ENCODE results near the gene EEF2K.
A peak's percentile ranks its signal among the peaks of the same experiment; 100 is the strongest.

The EEF2K gene

DNA sequence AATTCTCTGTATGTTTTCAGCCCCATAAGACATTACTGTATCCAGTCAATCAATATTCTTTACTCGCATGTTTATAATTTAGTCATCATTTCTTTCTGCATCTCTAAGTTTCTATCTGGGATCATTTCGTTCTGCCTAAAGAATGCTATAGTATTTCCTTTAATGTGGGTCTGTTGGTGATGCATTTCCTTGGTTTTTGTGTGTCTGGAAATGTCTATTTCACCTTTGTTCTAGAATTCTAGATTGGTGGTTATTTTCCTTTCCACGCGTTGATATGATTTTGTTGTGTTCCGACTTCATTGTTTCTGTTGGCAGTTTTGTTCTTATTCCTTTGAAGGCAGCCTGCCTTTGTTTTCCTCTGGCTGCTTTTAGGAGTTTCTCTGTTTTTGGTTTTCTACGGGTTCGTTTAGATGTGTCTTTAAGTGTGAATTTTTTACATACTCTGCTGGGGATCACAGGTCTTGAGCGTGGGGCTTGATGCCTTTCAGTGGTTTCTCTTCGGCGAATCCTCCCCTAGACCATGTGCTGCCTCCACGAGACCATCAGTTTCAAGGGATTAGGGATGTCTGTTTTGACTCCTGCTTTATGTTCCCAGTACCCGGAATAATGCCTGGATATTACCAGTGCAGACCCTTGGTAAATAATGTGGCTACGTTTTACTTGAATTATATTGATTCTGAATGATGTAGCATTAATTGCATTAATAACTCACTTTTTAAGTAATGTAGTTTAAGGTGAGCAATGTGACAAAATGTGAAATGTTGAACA, 114.7 kb downstream of the EEF2K start:
- peak; percentile 16 for DNase-seq

- DNase-seq = peak; percentile 73
Observed at GRCh38 chr16:22321340-22322001, 115.4 kb downstream of the EEF2K start.

DNA sequence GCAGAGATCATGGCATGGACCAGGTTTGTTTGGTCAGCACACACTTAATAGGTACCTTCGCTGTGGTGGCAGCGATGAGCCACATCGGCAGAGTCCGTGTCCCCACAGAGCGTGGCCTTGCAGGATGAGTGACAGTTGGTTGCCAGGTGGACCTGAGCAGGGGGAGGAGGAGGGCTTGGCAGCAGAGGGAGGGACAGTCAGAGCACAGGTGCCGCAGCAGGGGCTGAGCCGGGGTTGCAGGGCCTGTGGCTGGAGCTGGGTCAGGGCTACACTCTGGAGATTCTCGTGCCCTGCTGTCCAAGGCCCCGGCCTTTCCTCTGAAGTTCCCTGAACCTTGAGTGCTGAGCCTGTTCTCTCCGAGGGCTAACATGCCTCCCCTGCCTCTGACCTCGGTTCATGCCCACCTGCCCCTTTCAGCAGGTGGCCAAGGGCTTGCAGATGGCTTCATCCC, 116.0 kb downstream of the EEF2K start:
- DNase-seq = peak; percentile 17

DNA sequence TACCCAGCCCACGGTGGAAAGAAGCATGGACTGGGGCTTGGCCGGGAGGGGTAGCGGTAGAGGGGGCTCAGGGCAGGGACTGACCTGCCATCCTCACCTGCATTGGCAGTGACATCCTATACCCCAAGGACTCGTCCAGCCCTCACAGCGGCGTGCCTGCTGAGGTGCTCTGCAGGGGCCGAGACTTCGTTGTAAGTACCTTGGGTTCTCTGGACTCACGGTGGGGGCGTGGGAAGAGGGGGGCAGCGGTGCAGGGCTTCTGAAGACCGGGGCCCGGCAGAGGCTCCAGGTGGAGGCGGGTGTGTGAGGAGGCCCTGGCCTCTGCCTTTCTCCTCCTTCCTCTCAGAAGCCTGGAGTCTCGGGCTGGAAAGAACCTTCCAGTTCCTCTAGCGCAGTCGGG, 116.7 kb downstream of the EEF2K start:
- DNase-seq = peak; percentile 16

DNA sequence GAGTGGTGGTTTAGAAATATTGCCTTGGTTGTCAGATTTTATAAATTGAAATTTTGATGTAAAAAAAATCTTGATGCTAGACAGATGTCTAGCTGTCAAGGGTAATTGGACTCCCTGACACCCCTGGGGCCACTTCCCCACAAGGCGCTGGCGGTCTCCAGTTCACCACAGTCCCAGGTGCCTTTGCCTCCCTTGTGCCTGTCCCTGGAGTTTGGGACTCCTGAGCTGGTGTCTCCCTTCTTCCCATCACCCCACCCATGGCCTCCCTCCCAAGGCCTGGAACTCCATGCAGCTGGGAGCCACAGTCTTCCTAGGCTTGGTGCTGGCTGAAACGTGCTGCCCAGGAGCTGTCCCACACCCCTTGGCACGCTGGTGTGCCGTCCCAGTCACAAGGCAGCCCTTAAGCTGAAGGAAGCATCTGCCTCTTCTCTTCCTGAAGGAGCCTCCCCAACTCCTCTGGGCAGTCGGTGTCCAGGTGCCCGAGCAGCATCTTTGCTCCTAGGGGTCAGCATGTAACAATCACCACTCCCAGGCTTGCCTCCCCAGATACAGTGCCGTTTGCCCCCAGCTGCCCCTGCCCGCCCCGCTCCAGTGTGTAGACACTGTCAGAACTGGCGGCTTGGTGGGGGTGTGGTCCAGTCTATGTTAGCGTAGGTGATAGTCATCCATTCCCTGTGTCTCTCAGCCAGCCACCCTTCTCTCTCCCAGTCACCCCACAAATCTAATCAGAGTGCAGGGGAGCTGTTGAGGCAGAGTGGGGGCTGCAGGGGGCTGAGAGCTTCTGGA, 117.3 kb downstream of the EEF2K start:
- DNase-seq = peak; percentile 19

GRCh38 chr16:22323959-22324786, 118.1 kb downstream of the EEF2K start:
- no peak for DNase-seq

GRCh38 chr16:22324787-22325597, 118.9 kb downstream of the EEF2K start:
- DNase-seq = peak; percentile 20

- DNase-seq = peak; percentile 19
Observed at GRCh38 chr16:22325598-22326368, 119.7 kb downstream of the EEF2K start.

DNA sequence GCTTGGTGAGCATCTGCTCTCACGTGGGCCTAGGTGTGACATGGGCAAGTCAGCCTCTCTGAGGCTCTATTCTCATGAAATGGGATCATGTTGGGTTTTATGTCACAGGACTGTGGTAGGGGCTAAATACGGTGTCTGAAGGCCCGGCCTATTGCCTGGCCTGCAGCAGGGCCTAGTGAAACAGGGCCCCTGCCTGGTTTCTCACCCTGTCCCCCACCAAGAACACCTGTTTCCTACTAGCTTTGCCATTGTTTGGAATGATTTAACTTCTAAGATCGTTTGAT, 120.2 kb downstream of the EEF2K start:
- no peak for DNase-seq

DNA sequence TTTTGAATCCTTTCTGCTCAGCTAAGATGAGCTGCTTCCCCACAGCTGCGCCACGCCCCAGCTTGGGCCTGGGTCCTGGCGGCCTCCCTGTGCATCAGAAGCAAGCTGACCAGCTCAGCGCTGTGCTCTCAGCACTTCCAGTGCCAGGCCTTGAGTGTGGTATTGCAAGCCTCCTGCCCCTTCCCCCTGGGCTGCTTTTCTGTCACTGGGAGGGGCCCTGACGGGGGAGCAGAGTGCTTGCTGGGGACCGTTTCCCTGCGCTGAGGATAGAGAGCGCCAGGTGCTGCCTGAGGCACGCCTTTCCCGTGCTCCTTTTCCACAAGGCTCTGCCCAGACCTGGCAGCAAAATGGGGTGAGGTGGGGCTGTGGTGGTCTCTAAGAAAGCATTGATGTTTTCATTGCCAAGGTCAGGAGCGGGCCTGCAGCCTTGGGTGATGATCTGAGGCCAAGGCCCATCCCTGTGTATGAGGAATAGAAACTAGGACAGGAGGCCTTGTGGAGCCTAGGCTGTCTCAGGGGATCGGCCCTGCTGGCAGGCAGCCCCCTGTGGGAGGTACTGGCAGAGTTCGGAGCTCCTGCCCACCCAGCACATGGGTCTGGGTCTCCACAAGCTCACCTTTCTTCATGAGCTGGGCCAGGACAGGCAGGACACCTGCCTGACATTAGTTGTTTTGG, 120.8 kb downstream of the EEF2K start:
- peak; percentile 18 for DNase-seq

DNA sequence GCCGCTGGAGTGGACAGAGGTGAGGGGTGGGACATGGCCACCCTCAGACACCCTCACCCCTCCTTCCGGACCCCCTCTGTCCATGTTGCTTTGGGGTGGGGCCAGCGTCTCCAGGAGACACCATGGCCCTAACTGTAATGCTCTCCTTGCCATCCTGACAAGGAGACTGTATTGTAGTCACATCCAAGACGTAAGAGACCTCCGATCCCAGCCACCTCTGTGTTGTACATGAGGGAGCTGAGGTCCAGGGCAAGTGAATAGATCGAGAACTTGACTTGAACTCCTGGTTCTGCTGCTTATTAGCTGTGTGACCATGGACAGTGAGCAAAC, 121.3 kb downstream of the EEF2K start:
- DNase-seq = peak; percentile 17

DNA sequence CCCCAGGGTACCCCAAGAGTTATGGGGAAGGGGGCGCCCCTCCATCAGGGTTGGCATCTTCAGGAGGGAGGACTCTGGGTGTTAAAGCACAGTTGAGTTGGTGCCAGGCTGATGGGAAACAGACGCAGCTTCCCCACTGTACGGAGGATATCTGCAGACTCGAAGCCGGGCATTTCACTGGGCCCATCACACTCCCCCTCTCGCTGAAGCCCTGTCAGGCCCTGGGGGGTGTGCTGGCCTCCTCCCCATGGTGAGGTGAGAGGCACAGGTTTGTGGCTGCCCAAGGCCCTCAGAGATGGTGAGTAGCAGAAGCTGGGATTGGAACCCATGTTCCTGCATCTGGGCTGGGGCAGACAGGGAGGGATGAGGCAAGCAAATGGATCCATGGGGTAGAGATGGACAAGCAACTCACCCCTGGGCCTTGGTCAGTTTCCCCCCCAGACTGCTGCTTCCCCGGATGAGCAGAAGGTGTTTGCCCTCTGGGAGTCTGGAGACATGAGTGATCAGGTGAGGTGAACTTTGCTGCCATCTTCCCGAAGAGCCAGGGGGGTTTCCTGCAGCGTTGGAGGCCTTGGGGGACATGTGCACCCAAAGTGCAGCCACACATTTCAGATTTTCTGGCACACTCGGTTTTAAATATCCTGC, 122.1 kb downstream of the EEF2K start:
- peak; percentile 15 for DNase-seq

- DNase-seq = peak; percentile 18
Observed at GRCh38 chr16:22329199-22329695, 123.2 kb downstream of the EEF2K start.

DNA sequence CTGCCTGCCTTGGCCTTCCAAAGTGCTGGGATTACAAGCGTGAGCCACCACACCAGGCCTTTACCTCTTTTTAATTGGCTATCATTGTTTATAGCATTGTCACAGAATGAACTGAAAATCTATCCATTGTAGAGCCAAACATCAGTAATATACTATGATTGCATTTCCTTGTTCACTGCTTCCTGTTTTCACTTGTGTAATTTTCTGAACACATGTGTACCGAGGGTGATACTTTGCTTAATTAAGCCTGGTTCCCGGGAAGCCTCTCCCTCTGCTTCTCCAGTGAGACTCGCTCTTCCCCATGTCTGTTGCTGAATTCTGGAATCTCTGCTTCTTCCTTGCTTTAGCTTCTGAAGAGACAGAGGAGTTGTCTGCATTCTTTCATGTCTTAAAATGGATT, 124.2 kb downstream of the EEF2K start:
- no peak for DNase-seq

DNA sequence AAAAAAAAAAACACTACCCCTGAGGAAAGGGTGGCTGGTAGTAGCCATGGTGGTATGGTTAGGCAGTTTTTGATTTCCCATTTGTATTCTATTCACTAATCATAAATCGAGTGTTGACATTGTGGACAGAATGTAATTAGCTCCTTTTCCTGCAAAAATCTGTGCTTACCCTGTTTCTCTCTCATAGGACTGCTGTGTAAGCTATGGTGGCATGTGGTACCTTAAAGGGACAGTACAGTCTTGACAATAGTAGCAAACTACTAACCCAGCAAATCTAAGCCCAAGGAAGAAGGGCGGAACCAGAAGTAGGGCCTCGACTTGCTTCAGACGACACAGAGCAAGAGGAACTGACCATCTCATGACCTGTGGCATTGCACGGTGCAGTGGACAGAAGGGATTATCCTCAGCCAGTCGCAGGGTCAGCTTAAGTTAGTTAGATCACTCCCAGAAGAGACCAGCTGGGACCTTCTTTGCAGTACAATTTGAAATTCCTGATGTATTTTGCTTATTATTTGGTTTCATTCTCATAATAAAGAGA, 127.4 kb downstream of the EEF2K start:
- DNase-seq = no peak

GRCh38 chr16:22335668-22336246, 129.7 kb downstream of the EEF2K start:
- no peak for DNase-seq

GRCh38 chr16:22336581-22336980, 130.5 kb downstream of the EEF2K start:
- DNase-seq = no peak

DNA sequence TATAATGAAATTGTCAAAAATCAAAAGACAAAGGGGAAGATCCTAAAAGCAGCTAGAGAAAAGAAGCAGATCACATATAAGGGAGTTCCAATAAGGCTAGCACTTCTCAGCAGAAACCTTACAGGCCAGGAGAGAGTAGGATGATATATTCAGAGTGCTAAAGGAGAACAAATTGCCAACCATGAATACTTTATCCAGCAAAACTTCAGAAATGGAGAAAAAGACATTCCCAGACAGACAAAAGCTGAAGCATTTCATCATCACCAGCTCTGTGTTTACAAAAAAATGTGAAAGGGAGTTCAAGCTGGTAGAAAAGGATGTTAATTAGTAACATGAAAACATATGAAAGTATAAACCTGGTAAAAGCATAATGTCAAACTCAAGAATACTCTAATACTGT, 131.0 kb downstream of the EEF2K start:
- DNase-seq = no peak
